Measurements from ENCODE around the gene SH3TC2.

DNA sequence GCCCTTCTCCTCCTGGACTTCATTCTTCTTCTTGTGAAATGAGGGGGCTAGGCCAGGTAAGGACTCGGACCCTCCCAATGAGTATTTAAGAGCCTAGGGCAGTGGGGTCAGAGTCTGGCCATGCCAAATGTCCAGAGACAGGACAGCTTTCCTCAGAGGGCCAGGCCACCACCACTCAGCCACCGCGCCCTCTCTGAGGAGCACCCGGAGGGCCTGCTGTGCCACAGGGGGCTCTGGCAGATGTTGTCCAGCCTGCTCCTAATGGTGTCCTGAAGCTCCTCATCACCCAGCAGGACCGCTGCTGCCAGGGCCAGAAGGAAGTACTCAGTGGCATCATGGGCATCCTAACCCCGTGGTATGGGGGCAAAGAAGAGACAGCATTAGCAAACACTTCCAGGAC is 58.3 kb downstream of the SH3TC2 start:
- TF ChIP-seq CTCF (optimal IDR thresholded peaks at IDR 0.05 in 1 of 3, IDR thresholded peaks at IDR 0.05 in 1 of 3, conservative IDR thresholded peaks at IDR 0.05 in 1 of 3; ENCODE audit: extremely low read depth in 1 of 3, insufficient read depth in 2 of 3, low read length in 3 of 3) (no peak), EZH2 (IDR thresholded peaks at IDR 0.05; ENCODE audit: low read length) (no peak)

Data from keratinocyte (primary cell).